CD4-positive, alpha-beta T cell (primary cell): ENCODE data around the gene COX4I1. TPM values are rescaled to one million over a fixed set of nuclear protein-coding genes. Genes with fewer than 3 reads are reported as not detected.
"Not testable (repeated sequence)": the region's sequence is repeated elsewhere in the genome, so short reads cannot be mapped to it uniquely, and the experiment has no call there.

Source experiments
- ATAC-seq: fragments of 200-7000 bp; cut with Tn5 transposase; one replicate; pipeline ENCODE4 v1.10.0; 2022; ENCODE audit warnings: mild to moderate bottlenecking; ENCODE audit not compliant: poor library complexity
- CTCF ChIA-PET: fragments of 350-600 bp; sonication (Branson Sonifier 250); formaldehyde crosslinking; loops from one replicate; lab custom pipeline; 2021; ENCODE audit warnings: antibody characterized with exemption, inconsistent platforms; lab: Charles Lee
- POLR2A ChIA-PET: fragments of 350-600 bp; sonication (Branson Sonifier 250); formaldehyde crosslinking; loops from one replicate; lab custom pipeline; 2021; ENCODE audit warnings: antibody characterized with exemption, inconsistent platforms; lab: Charles Lee
- DNase-seq, 14 experiments: peaks; one replicate each; pipeline ENCODE4 v3.0.0-alpha.2; 2013 to 2020; ENCODE audit warnings: mixed read lengths in 2 of 14
- H3K27ac ChIP-seq, 2 donors: one replicate each; pipeline versions ENCODE4 v1.5.1 to v1.7.0; 2013; ENCODE audit warnings: low read length in 2 of 2, low read depth in 1 of 2, mild to moderate bottlenecking in 1 of 2
- H3K27me3 ChIP-seq, 2 experiments: 1 replicate in 1 of 2; 2 replicates in 1 of 2; pipeline versions ENCODE4 v1.6.1 to v1.7.0; 2013; ENCODE audit warnings: low read length in 2 of 2, control low read depth in 1 of 2, mild to moderate bottlenecking in 1 of 2, moderate library complexity in 1 of 2; ENCODE audit not compliant: insufficient read depth in 2 of 2, control insufficient read depth in 1 of 2
- H3K36me3 ChIP-seq: one replicate; pipeline ENCODE4 v1.6.1; 2013; ENCODE audit warnings: low read length, control low read depth; ENCODE audit not compliant: insufficient read depth
- H3K4me1 ChIP-seq: one replicate; pipeline ENCODE4 v1.6.1; 2013; ENCODE audit warnings: low read length, control low read depth; ENCODE audit not compliant: insufficient read depth
- H3K4me3 ChIP-seq: one replicate; pipeline ENCODE4 v1.5.1; 2013; ENCODE audit warnings: mild to moderate bottlenecking, low read length, moderate library complexity
- H3K9me3 ChIP-seq, 2 experiments: 1 replicate in 1 of 2; 2 replicates in 1 of 2; pipeline versions ENCODE4 v1.6.1 to v1.7.0; 2013; ENCODE audit warnings: low read length in 2 of 2, mild to moderate bottlenecking in 2 of 2, control low read depth in 1 of 2, moderate library complexity in 1 of 2; ENCODE audit not compliant: control insufficient read depth in 1 of 2, insufficient read depth in 1 of 2
- H3K27ac Mint-ChIP-seq: one replicate; pipeline ENCODE4 v1.8.0; 2020; ENCODE audit warnings: mixed read lengths
- H3K27me3 Mint-ChIP-seq: one replicate; pipeline ENCODE4 v1.8.0; 2021; ENCODE audit warnings: mixed read lengths
- H3K36me3 Mint-ChIP-seq: one replicate; pipeline ENCODE4 v1.8.0; 2021; ENCODE audit warnings: low read depth, mixed read lengths
- H3K4me1 Mint-ChIP-seq: one replicate; pipeline ENCODE4 v1.8.0; 2021; ENCODE audit warnings: low read depth, mixed read lengths
- H3K4me3 Mint-ChIP-seq: one replicate; pipeline ENCODE4 v1.8.0; 2020; ENCODE audit warnings: mild to moderate bottlenecking, mixed read lengths
- H3K9me3 Mint-ChIP-seq: one replicate; pipeline ENCODE4 v1.8.0; 2020; ENCODE audit warnings: mixed read lengths
- intact Hi-C, 2 experiments: fragments of 100-400 bp; cut with DNase I in 1 of 2; cut with micrococcal nuclease in 1 of 2; formaldehyde crosslinking; loops; one replicate each; pipeline versions ENCODE4 v1.15.1 to v1.9.0; 2023 to 2025; cut with DNase I, micrococcal nuclease
- total RNA-seq, 174 experiments: library from RNA in 2 of 174; stranded (reverse) in 2 of 174; gene quantifications; one replicate each; pipeline ENCODE4 v1.2.3 and lab custom pipeline; 2021 to 2026
- TF ChIP-seq, protein P1 (sequence below): fragments of 200-600 bp; IDR thresholded peaks from one replicate; pipeline ENCODE4 v1.8.0; 2022; ENCODE audit warnings: antibody characterized with exemption, mild to moderate bottlenecking

The COX4I1 gene
- total RNA-seq, 2 experiments from 2014 or later, result 749 to 750 TPM

DNA sequence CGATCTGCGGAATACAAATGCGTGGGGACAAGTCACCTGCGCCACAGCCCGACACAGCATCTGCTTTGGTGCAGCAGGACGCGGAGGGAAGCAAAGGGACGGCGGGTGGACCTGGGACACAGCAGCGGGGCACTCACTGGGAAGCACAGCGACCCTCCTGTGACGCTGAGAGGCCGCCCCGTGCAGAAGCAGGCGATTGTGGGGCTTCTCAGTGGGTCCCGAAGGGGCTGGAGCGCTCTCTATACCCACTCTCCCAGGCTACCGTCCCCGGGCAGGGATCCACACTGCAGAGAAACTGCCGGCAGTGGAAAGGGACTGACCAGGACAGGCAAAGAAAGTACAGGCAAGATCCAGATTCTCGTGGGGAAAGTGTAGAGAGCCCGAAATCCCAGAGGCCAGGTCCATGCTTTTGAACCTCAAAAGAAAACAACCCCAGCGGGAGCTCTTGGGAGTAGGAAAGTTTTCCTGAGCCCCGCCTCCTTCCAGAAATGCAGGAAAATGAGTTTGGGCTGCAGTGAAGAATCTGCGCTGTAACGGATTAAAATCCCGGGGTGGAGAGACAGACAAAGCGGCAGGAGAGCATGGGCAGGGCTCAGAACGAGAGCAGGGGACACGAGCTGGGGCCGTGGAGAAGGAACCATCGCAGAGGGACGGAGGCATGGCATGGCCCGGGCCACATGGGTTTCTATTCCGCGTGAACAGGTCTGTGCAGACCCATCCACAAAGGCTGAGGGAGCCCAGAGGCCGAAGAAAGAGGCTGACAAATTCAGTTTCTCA, 12.7 kb downstream of the COX4I1 start:
- Histone ChIP-seq H3K4me1 (no peaks in the 10 kb centered on the region), H3K27me3 (no peaks in the 10 kb centered on the region), H3K9me3 (no peaks in the 10 kb centered on the region), H3K4me3 (no peak overlapping the region), H3K27ac (no peak overlapping the region), H3K36me3 (no peaks in the 10 kb centered on the region)
- CTCF ChIA-PET, result interaction anchor here (3.0 kb wide), 1 partner anchor 9 kb away, joined by 11 read pairs; no protein-coding TSS in a partner anchor
- Mint-ChIP-seq H3K27me3 (peaks cover 6% of the 10 kb centered on the region), H3K4me1 (no peaks in the 10 kb centered on the region), H3K9me3 (no peaks in the 10 kb centered on the region), H3K27ac (no peak overlapping the region), H3K36me3 (peaks cover 3% of the 10 kb centered on the region), H3K4me3 (no peak overlapping the region)
- POLR2A ChIA-PET, result interaction anchor here (0.8 kb wide), 1 partner anchor 9 kb away, joined by 3 read pairs; no protein-coding TSS in a partner anchor
- TF ChIP-seq, protein P1, sequence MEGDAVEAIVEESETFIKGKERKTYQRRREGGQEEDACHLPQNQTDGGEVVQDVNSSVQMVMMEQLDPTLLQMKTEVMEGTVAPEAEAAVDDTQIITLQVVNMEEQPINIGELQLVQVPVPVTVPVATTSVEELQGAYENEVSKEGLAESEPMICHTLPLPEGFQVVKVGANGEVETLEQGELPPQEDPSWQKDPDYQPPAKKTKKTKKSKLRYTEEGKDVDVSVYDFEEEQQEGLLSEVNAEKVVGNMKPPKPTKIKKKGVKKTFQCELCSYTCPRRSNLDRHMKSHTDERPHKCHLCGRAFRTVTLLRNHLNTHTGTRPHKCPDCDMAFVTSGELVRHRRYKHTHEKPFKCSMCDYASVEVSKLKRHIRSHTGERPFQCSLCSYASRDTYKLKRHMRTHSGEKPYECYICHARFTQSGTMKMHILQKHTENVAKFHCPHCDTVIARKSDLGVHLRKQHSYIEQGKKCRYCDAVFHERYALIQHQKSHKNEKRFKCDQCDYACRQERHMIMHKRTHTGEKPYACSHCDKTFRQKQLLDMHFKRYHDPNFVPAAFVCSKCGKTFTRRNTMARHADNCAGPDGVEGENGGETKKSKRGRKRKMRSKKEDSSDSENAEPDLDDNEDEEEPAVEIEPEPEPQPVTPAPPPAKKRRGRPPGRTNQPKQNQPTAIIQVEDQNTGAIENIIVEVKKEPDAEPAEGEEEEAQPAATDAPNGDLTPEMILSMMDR, result no peak
- no peak for ATAC-seq
- intact Hi-C loops, result no loop called here
- no peak for DNase-seq

- intact Hi-C loops, result no loop called here
- Mint-ChIP-seq H3K4me3 (no peak overlapping the region), H3K27me3 (peaks cover 6% of the 10 kb centered on the region), H3K36me3 (no peaks in the 10 kb centered on the region), H3K9me3 (no peaks in the 10 kb centered on the region), H3K27ac (no peak overlapping the region), H3K4me1 (no peaks in the 10 kb centered on the region)
- TF ChIP-seq, protein P1, result no peak
- DNase-seq, result no peak
- CTCF ChIA-PET, result interaction anchor here (3.0 kb wide), 1 partner anchor 8 kb away, joined by 11 read pairs; no protein-coding TSS in a partner anchor
- no peaks in the 10 kb centered on the region for H3K4me1 ChIP-seq
- H3K9me3 ChIP-seq, result no peaks in the 10 kb centered on the region
- ATAC-seq, result no peak
- POLR2A ChIA-PET, result interaction anchor here (0.8 kb wide), 1 partner anchor 9 kb away, joined by 3 read pairs; no protein-coding TSS in a partner anchor
- H3K36me3 ChIP-seq, result no peaks in the 10 kb centered on the region
- H3K27ac ChIP-seq, result no peak overlapping the region
- H3K4me3 ChIP-seq, result no peak overlapping the region
- H3K27me3 ChIP-seq, result no peaks in the 10 kb centered on the region
Observed at GRCh38 chr16:85812811-85813700, 13.6 kb downstream of the COX4I1 start.

- DNase-seq, result no peak
- ChIA-PET CTCF (no interaction called here), POLR2A (no interaction called here)
- peaks cover 6% of the 10 kb centered on the region for H3K27me3 Mint-ChIP-seq
- TF ChIP-seq, protein P1, result no peak
- no peak overlapping the region for H3K27ac Mint-ChIP-seq
- H3K9me3 Mint-ChIP-seq, result no peaks in the 10 kb centered on the region
- no peaks in the 10 kb centered on the region for H3K36me3 Mint-ChIP-seq
- ATAC-seq, result no peak
- Histone ChIP-seq H3K27me3 (no peaks in the 10 kb centered on the region), H3K9me3 (no peaks in the 10 kb centered on the region), H3K36me3 (no peaks in the 10 kb centered on the region), H3K4me1 (peaks cover 5% of the 10 kb centered on the region), H3K27ac (no peak overlapping the region), H3K4me3 (no peak overlapping the region)
- intact Hi-C loops, result no loop called here
- H3K4me1 Mint-ChIP-seq, result peaks cover 9% of the 10 kb centered on the region
- no peak overlapping the region for H3K4me3 Mint-ChIP-seq
Observed at GRCh38 chr16:85816159-85816558, 16.7 kb downstream of the COX4I1 start.

DNA sequence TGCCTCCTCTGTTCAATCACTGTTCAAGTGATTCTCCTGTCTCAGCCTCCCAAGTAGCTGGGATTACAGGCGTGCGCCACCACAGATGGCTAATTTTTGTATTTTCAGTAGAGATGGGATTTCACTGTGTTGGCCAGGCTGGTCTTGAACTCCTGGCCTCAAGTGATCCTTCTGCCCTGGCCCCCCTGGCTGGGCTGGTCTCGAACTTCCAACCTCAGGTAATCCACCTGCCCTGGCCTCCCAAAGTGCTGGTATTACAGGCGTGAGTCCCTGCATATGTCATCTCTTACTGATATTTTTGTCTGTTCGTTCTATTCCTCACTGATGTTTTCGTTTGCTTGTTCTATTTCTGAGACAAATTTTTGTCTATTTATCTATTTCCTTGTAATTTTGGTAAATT, 17.7 kb downstream of the COX4I1 start:
- H3K36me3 ChIP-seq, H3K4me3 Mint-ChIP-seq, H3K27me3 Mint-ChIP-seq, DNase-seq, H3K4me3 ChIP-seq, H3K36me3 Mint-ChIP-seq, H3K9me3 ChIP-seq, intact Hi-C loops, H3K27ac ChIP-seq, POLR2A ChIA-PET, H3K27me3 ChIP-seq, H3K9me3 Mint-ChIP-seq, H3K27ac Mint-ChIP-seq, ATAC-seq: not testable (repeated sequence)
- CTCF ChIA-PET, result interaction anchor here (0.6 kb wide), 1 partner anchor 170 kb away, joined by 9 read pairs; no protein-coding TSS in a partner anchor
- H3K4me1 ChIP-seq, result peaks cover 12% of the 10 kb centered on the region
- peaks cover 15% of the 10 kb centered on the region for H3K4me1 Mint-ChIP-seq
